B cell (primary cell): ENCODE results near the gene MIGA1. TPM values are rescaled to one million over a fixed set of nuclear protein-coding genes. Genes with fewer than 3 reads are reported as not detected.

Experiments used
- ATAC-seq: fragments of 200-7000 bp; cut with Tn5 transposase; one replicate; pipeline ENCODE4 v1.10.0; 2021; ENCODE audit warnings: low read depth, mild to moderate bottlenecking, moderate number of reproducible peaks, moderate library complexity
- CTCF ChIA-PET: fragments of 350-600 bp; sonication (Branson Sonifier 250); formaldehyde crosslinking; loops from one replicate; lab custom pipeline; 2021; ENCODE audit warnings: antibody characterized with exemption, inconsistent platforms; lab: Charles Lee
- POLR2A ChIA-PET: fragments of 350-600 bp; sonication (Branson Sonifier 250); formaldehyde crosslinking; loops from one replicate; lab custom pipeline; 2021; ENCODE audit warnings: antibody characterized with exemption; lab: Charles Lee
- DNase-seq: peaks from one replicate; pipeline ENCODE4 v3.0.0; 2013
- H2AFZ ChIP-seq: 2 replicates; pipeline ENCODE4 v1.6.1; 2012; ENCODE audit warnings: mild to moderate bottlenecking, low read depth, low read length; ENCODE audit not compliant: insufficient read depth, poor library complexity, severe bottlenecking
- H3K27ac ChIP-seq, 2 donors: 1 replicate in 1 of 2; 2 replicates in 1 of 2; pipeline ENCODE4 v1.5.1; 2012 to 2013; ENCODE audit warnings: low read length in 2 of 2, mild to moderate bottlenecking in 2 of 2, moderate library complexity in 1 of 2
- H3K27me3 ChIP-seq, 4 experiments: fragments of 200-600 bp in 1 of 4; sonication (generic) in 1 of 4; replicated peaks in 1 of 4; 1 replicate in 2 of 4; 2 replicates in 2 of 4; pipeline versions ENCODE4 v1.6.1 to v1.7.0; 2013 to 2016; ENCODE audit warnings: low read length in 3 of 4, mild to moderate bottlenecking in 2 of 4, mixed read lengths in 1 of 4, moderate library complexity in 1 of 4; ENCODE audit not compliant: insufficient read depth in 4 of 4, control insufficient read depth in 3 of 4; ENCODE audit errors: control extremely low read depth in 1 of 4
- H3K36me3 ChIP-seq, 2 experiments: replicated peaks in 1 of 2; 1 replicate in 1 of 2; 2 replicates in 1 of 2; pipeline versions ENCODE4 v1.6.1 to v1.7.1; 2013; ENCODE audit warnings: low read length in 1 of 2; ENCODE audit not compliant: insufficient read depth in 2 of 2, control insufficient read depth in 1 of 2; ENCODE audit errors: control extremely low read depth in 1 of 2, extremely low read depth in 1 of 2
- H3K4me1 ChIP-seq, 2 donors: fragments of 200-600 bp in 1 of 2; sonication (generic) in 1 of 2; 1 replicate in 1 of 2; 2 replicates in 1 of 2; pipeline versions ENCODE4 v1.5.1 to v1.6.1; 2013 to 2017; ENCODE audit warnings: low read length in 2 of 2; ENCODE audit not compliant: control insufficient read depth in 2 of 2, insufficient read depth in 2 of 2
- H3K4me2 ChIP-seq: replicated peaks from 2 replicates; pipeline ENCODE3; 2012; ENCODE audit warnings: mild to moderate bottlenecking, low read depth, low read length; ENCODE audit not compliant: poor library complexity, severe bottlenecking
- H3K4me3 ChIP-seq, 5 experiments: fragments of 200-600 bp in 1 of 5; sonication (generic) in 1 of 5; 1 replicate in 3 of 5; 2 replicates in 2 of 5; pipeline versions ENCODE4 v1.5.1 to v1.7.0; 2011 to 2016; ENCODE audit warnings: low read length in 4 of 5, mild to moderate bottlenecking in 4 of 5, low read depth in 2 of 5, control low read depth in 1 of 5, moderate library complexity in 1 of 5; ENCODE audit not compliant: insufficient read depth in 1 of 5; ENCODE audit errors: control extremely low read depth in 1 of 5, extremely low read depth in 1 of 5
- H3K79me2 ChIP-seq: fragments of 200-600 bp; sonication (generic); one replicate; pipeline ENCODE4 v1.6.0; 2016; ENCODE audit warnings: low read length; ENCODE audit not compliant: control insufficient read depth, insufficient read depth
- H3K9ac ChIP-seq: fragments of 200-600 bp; sonication (generic); 2 replicates; pipeline ENCODE4 v1.6.1; 2017; ENCODE audit warnings: mild to moderate bottlenecking, low read length, moderate library complexity
- H3K9me3 ChIP-seq, 3 donors: one replicate each; pipeline versions ENCODE4 v1.6.1 to v1.7.1; 2013; ENCODE audit warnings: low read length in 2 of 3; ENCODE audit not compliant: control insufficient read depth in 2 of 3, insufficient read depth in 1 of 3; ENCODE audit errors: control extremely low read depth in 1 of 3
- H4K20me1 ChIP-seq: 2 replicates; pipeline ENCODE4 v1.6.0; 2012; ENCODE audit warnings: mild to moderate bottlenecking, low read length; ENCODE audit not compliant: insufficient read depth, control insufficient read depth, poor library complexity, severe bottlenecking
- H3K27ac Mint-ChIP-seq: one replicate; pipeline ENCODE4 v1.8.0; 2021; ENCODE audit warnings: mixed read lengths
- H3K27me3 Mint-ChIP-seq: one replicate; pipeline ENCODE4 v1.8.0; 2021; ENCODE audit warnings: mixed read lengths
- H3K4me1 Mint-ChIP-seq: one replicate; pipeline ENCODE4 v1.8.0; 2021; ENCODE audit warnings: mixed read lengths
- H3K4me3 Mint-ChIP-seq: one replicate; pipeline ENCODE4 v1.8.0; 2021; ENCODE audit warnings: mixed read lengths
- H3K9me3 Mint-ChIP-seq: one replicate; pipeline ENCODE4 v1.8.0; 2022; ENCODE audit warnings: mixed read lengths; ENCODE audit not compliant: insufficient read depth
- EZH2 ChIP-seq: IDR thresholded peaks from 2 replicates; pipeline ENCODE4 v1.6.1; 2012; ENCODE audit warnings: borderline replicate concordance, low read depth, mild to moderate bottlenecking, moderate library complexity, low read length; ENCODE audit not compliant: insufficient read depth, poor library complexity, severe bottlenecking
- WGBS: methylation state at CpG from one replicate; pipeline ENCODE4 v1.1.5; 2013; ENCODE audit warnings: missing lambda C conversion rate; ENCODE audit not compliant: insufficient coverage; 5-methylcytosine and 5-hydroxymethylcytosine counted together
- intact Hi-C: fragments of 100-400 bp; cut with micrococcal nuclease; formaldehyde crosslinking; loops from one replicate; pipeline ENCODE4 v1.10.0; 2022
- polyA plus RNA-seq: library from polyadenylated mRNA; depleted of rRNA; stranded (reverse); fragments of >200 nt; gene quantifications from 2 replicates; pipeline ENCODE4 v1.2.3, GENCODE V29; 2012
- total RNA-seq, 2 donors: library from RNA; stranded (reverse); fragments of 120-200 nt in 1 of 2; gene quantifications; 1 replicate in 1 of 2; 2 replicates in 1 of 2; pipeline versions ENCODE4 v1.2.3 to v1.2.4, GENCODE V29; 2013 to 2022
- TF ChIP-seq, protein P1 (sequence below): fragments of 200-600 bp; IDR thresholded peaks from one replicate; pipeline ENCODE4 v1.8.0; 2022; ENCODE audit warnings: antibody characterized with exemption, mild to moderate bottlenecking

The MIGA1 gene
- total and polyA plus RNA-seq, 2 donors (not counting 1 experiment from before 2014, with no cell fraction given) = 5.0 to 18.0 TPM

GRCh38 chr1:77824079-77824478, 44.6 kb downstream of the MIGA1 start:
- ChIA-PET CTCF (interaction anchor here (0.7 to 1.3 kb wide), 3 partner anchors 19 to 290 kb away, joined by 3 to 5 read pairs (median 3); no protein-coding TSS in a partner anchor), POLR2A (no interaction called here)
- ATAC-seq (no peak), DNase-seq (no peak)
- H3K9me3 ChIP-seq = no peaks in the 10 kb centered on the region
- 100% methylated on average over 1 of the region's 2 CpGs for WGBS
- no peak overlapping the region for H3K4me3 Mint-ChIP-seq
- H3K27ac Mint-ChIP-seq = no peak overlapping the region
- H3K27me3 Mint-ChIP-seq = no peaks in the 10 kb centered on the region
- H3K4me1 ChIP-seq = peaks cover 0 to 4% of the 10 kb centered on the region in 2 donors
- no peak overlapping the region for H3K4me3 ChIP-seq
- H4K20me1 ChIP-seq = no peaks in the 10 kb centered on the region
- no peak overlapping the region for H3K4me2 ChIP-seq
- no peak overlapping the region for H3K9ac ChIP-seq
- H3K27ac ChIP-seq = no peak overlapping the region
- TF ChIP-seq EZH2 = no peak
- TF ChIP-seq, protein P1, sequence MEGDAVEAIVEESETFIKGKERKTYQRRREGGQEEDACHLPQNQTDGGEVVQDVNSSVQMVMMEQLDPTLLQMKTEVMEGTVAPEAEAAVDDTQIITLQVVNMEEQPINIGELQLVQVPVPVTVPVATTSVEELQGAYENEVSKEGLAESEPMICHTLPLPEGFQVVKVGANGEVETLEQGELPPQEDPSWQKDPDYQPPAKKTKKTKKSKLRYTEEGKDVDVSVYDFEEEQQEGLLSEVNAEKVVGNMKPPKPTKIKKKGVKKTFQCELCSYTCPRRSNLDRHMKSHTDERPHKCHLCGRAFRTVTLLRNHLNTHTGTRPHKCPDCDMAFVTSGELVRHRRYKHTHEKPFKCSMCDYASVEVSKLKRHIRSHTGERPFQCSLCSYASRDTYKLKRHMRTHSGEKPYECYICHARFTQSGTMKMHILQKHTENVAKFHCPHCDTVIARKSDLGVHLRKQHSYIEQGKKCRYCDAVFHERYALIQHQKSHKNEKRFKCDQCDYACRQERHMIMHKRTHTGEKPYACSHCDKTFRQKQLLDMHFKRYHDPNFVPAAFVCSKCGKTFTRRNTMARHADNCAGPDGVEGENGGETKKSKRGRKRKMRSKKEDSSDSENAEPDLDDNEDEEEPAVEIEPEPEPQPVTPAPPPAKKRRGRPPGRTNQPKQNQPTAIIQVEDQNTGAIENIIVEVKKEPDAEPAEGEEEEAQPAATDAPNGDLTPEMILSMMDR = no peak
- H2AFZ ChIP-seq = no peak overlapping the region
- peaks cover 0 to 40% of the 10 kb centered on the region in 2 experiments for H3K36me3 ChIP-seq
- peaks cover 4% of the 10 kb centered on the region for H3K4me1 Mint-ChIP-seq
- no peaks in the 10 kb centered on the region for H3K9me3 Mint-ChIP-seq
- peaks cover 4% of the 10 kb centered on the region for H3K79me2 ChIP-seq
- intact Hi-C loops = no loop called here
- no peaks in the 10 kb centered on the region for H3K27me3 ChIP-seq

DNA sequence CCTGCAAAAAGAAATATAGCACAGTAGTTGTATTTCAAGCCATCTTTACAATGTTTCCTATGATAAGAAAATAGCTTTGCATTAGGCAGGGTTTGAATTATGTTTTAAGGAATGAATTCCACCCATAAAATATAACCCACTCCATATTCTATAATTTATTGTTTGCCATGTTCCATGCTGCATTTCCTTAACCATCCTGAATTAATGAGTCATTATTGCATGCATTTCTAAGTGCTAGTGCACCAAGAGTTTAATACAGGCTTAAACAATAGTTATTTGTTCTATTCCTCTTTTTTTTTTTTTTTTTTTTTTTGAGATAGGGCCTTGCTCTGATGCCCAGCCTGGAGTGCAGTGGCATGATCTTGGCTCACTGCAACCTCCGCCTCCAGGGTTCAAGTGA, 45.2 kb downstream of the MIGA1 start:
- no peak overlapping the region for H3K4me3 ChIP-seq
- peaks cover 0 to 40% of the 10 kb centered on the region in 2 experiments for H3K36me3 ChIP-seq
- Mint-ChIP-seq H3K9me3 (no peaks in the 10 kb centered on the region), H3K27ac (no peak overlapping the region), H3K27me3 (no peaks in the 10 kb centered on the region), H3K4me3 (no peak overlapping the region), H3K4me1 (peaks cover 4% of the 10 kb centered on the region)
- H3K4me1 ChIP-seq = peaks cover 0 to 4% of the 10 kb centered on the region in 2 donors
- no peaks in the 10 kb centered on the region for H3K27me3 ChIP-seq
- DNase-seq (no peak), ATAC-seq (no peak)
- POLR2A ChIA-PET = no interaction called here
- no peak overlapping the region for H3K4me2 ChIP-seq
- TF ChIP-seq EZH2 = no peak
- TF ChIP-seq, protein P1 = no peak
- H3K9me3 ChIP-seq = no peaks in the 10 kb centered on the region
- CTCF ChIA-PET = interaction anchor here (0.6 to 1.3 kb wide), 3 partner anchors 18 to 40 kb away, joined by 3 read pairs; no protein-coding TSS in a partner anchor
- H3K27ac ChIP-seq = no peak overlapping the region
- H4K20me1 ChIP-seq = no peaks in the 10 kb centered on the region
- H3K79me2 ChIP-seq = peaks cover 4% of the 10 kb centered on the region
- intact Hi-C loops = no loop called here
- H3K9ac ChIP-seq = no peak overlapping the region
- WGBS = 88% methylated on average over 1 of the region's 1 CpG
- no peak overlapping the region for H2AFZ ChIP-seq
